Loucy (cell line): ENCODE measurements around the gene PRSS12.

Experiments
- H2AFZ ChIP-seq: fragments of 200-600 bp; sonication (generic); 2 replicates; pipeline ENCODE4 v1.6.0; 2016; ENCODE audit warnings: antibody characterized with exemption, mild to moderate bottlenecking, low read length, moderate library complexity
- H3F3A ChIP-seq: fragments of 200-600 bp; 2 replicates; pipeline ENCODE4 v1.6.0; 2016; ENCODE audit warnings: antibody characterized with exemption, low read depth, mild to moderate bottlenecking
- H3K27me3 ChIP-seq: fragments of 200-600 bp; sonication (generic); 2 replicates; pipeline ENCODE4 v1.6.1; 2014; ENCODE audit warnings: low read length, mild to moderate bottlenecking; ENCODE audit not compliant: insufficient read depth, poor library complexity, severe bottlenecking
- H3K36me3 ChIP-seq: fragments of 200-600 bp; sonication (generic); 2 replicates; pipeline ENCODE4 v1.6.1; 2016; ENCODE audit warnings: low read length; ENCODE audit not compliant: insufficient read depth
- H3K4me1 ChIP-seq: fragments of 200-600 bp; sonication (generic); 2 replicates; pipeline ENCODE4 v1.5.1; 2014; ENCODE audit warnings: low read length, mild to moderate bottlenecking; ENCODE audit not compliant: insufficient read depth, poor library complexity, severe bottlenecking
- H3K4me2 ChIP-seq: fragments of 200-600 bp; sonication (generic); 2 replicates; pipeline ENCODE4 v1.6.0; 2014; ENCODE audit warnings: antibody characterized with exemption, low read length, low read depth, mild to moderate bottlenecking; ENCODE audit not compliant: poor library complexity, severe bottlenecking
- H3K4me3 ChIP-seq: fragments of 200-600 bp; sonication (generic); 2 replicates; pipeline ENCODE4 v1.5.1; 2014; ENCODE audit warnings: low read length, mild to moderate bottlenecking, mixed read lengths; ENCODE audit not compliant: poor library complexity, severe bottlenecking
- H3K79me2 ChIP-seq: fragments of 200-600 bp; sonication (generic); 2 replicates; pipeline ENCODE4 v1.6.1; 2014; ENCODE audit warnings: low read length; ENCODE audit not compliant: insufficient read depth
- H3K9ac ChIP-seq: fragments of 200-600 bp; sonication (generic); 2 replicates; pipeline ENCODE4 v1.6.0; 2014; ENCODE audit warnings: mild to moderate bottlenecking, low read depth, low read length, moderate library complexity; ENCODE audit not compliant: poor library complexity, severe bottlenecking
- H3K9me2 ChIP-seq: fragments of 200-600 bp; sonication (generic); replicated peaks from 2 replicates; pipeline ENCODE4 v1.6.1; 2016; ENCODE audit warnings: low read depth, low read length, mixed read lengths
- H3K9me3 ChIP-seq: fragments of 200-600 bp; sonication (generic); 2 replicates; pipeline ENCODE4 v1.6.1; 2014; ENCODE audit warnings: mild to moderate bottlenecking, antibody characterized with exemption, low read length, low read depth; ENCODE audit not compliant: insufficient read depth
- H4K20me1 ChIP-seq: fragments of 200-600 bp; sonication (generic); 2 replicates; pipeline ENCODE4 v1.6.0; 2014; ENCODE audit warnings: antibody characterized with exemption, low read length, mild to moderate bottlenecking; ENCODE audit not compliant: insufficient read depth, poor library complexity, severe bottlenecking
- CTCF ChIP-seq: fragments of 200-600 bp; sonication (generic); conservative IDR thresholded peaks from 2 replicates; pipeline ENCODE4 v1.5.1; 2014; ENCODE audit warnings: mild to moderate bottlenecking, antibody characterized with exemption, low read length
- EZH2phosphoT487 ChIP-seq: fragments of 200-600 bp; IDR thresholded peaks from 2 replicates; pipeline ENCODE4 v1.6.1; 2018; ENCODE audit warnings: antibody characterized with exemption, mild to moderate bottlenecking, moderate library complexity, borderline replicate concordance

Gene PRSS12

GRCh38 chr4:118264096-118264495, 88.7 kb downstream of the PRSS12 start:
- Histone ChIP-seq H3K9me2 (no peaks in the 10 kb centered on the region), H3K4me1 (no peaks in the 10 kb centered on the region), H3K4me2 (no peak overlapping the region), H3K36me3 (no peaks in the 10 kb centered on the region), H3K9ac (no peak overlapping the region), H4K20me1 (no peaks in the 10 kb centered on the region), H3K79me2 (no peaks in the 10 kb centered on the region), H2AFZ (no peak overlapping the region), H3K4me3 (no peak overlapping the region), H3K9me3 (no peaks in the 10 kb centered on the region), H3F3A (no peaks in the 10 kb centered on the region), H3K27me3 (no peaks in the 10 kb centered on the region)
- TF ChIP-seq EZH2phosphoT487, result no peak
- TF ChIP-seq CTCF, result no peak

- Histone ChIP-seq H3K79me2 (no peaks in the 10 kb centered on the region), H3K4me3 (no peak overlapping the region), H3K4me2 (no peak overlapping the region), H3F3A (no peaks in the 10 kb centered on the region), H3K9ac (no peak overlapping the region), H3K9me3 (no peaks in the 10 kb centered on the region), H3K4me1 (no peaks in the 10 kb centered on the region), H3K9me2 (no peaks in the 10 kb centered on the region), H2AFZ (no peak overlapping the region), H3K27me3 (no peaks in the 10 kb centered on the region), H4K20me1 (no peaks in the 10 kb centered on the region), H3K36me3 (no peaks in the 10 kb centered on the region)
- TF ChIP-seq EZH2phosphoT487 (no peak), CTCF (no peak)
These were observed 92.5 kb downstream of the PRSS12 start for GRCh38 chr4:118260309-118260708.

- no peaks in the 10 kb centered on the region for H3F3A ChIP-seq
- H3K79me2 ChIP-seq, result no peaks in the 10 kb centered on the region
- no peak overlapping the region for H3K4me3 ChIP-seq
- H3K9ac ChIP-seq, result no peak overlapping the region
- no peak overlapping the region for H2AFZ ChIP-seq
- no peaks in the 10 kb centered on the region for H3K9me2 ChIP-seq
- TF ChIP-seq CTCF, result no peak
- no peak for TF ChIP-seq EZH2phosphoT487
- H3K4me2 ChIP-seq, result no peak overlapping the region
- H3K9me3 ChIP-seq, result no peaks in the 10 kb centered on the region
- H3K36me3 ChIP-seq, result no peaks in the 10 kb centered on the region
- H4K20me1 ChIP-seq, result no peaks in the 10 kb centered on the region
- H3K27me3 ChIP-seq, result no peaks in the 10 kb centered on the region
- H3K4me1 ChIP-seq, result no peaks in the 10 kb centered on the region
These were observed 93.7 kb downstream of the PRSS12 start for GRCh38 chr4:118259111-118259510.
